ENCODE results near the gene NISCH.

Gene NISCH

DNA sequence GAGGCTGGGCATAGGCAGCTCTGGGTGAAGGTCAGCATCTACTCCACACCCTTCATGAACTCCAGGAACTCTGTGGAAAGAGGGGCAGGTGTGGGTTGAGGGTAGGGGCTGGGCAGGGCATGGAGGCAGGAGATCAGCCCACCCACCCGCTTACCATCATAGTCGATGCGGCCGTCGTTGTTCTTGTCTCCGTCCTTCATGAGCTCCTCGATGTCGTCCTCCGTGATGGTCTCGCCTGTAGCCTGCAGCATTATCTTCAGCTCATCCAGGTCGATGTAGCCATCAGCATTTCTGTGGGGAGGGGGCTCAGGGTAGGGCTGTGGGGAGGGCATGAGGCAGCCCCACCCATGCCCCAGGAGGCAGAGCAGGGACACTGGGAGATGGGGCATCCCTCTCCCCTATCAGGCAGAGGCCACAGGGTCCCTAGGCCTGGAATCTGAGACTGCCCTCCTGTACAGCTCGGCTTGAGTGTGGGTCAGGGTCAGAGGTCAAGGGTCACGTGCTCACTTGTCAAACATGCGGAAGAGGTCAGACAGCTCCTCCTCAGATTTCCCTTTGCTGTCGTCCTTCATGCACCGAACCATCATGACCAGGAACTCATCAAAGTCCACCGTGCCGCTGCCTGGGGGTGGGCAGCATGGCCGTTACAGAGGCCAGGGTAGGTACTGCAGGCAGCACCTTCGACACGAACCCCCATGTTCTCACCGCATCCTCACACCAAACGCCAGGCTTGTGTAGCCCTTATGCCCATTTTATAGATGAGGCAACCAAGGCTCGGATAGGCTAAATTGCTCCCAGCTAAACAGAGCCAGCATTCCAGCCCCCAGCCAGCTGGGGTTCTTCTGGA is 3.9 kb upstream of the NISCH start:
- H3K4me2 ChIP-seq (ENCODE audit: insufficient read depth, low read length, poor library complexity, severe bottlenecking), result no peak overlapping the region
- H3K27me3 ChIP-seq (ENCODE audit: control insufficient read depth in 3 of 3, insufficient read depth in 3 of 3, low read depth in 1 of 3, low read length in 3 of 3), result peaks cover 0 to 11% (median 0%) of the 10 kb centered on the region in 3 experiments
- peak overlapping the region; percentile 26 for H3K23ac ChIP-seq (ENCODE audit: low read depth, low read length, poor library complexity)
- peak overlapping the region; percentile 44 for H3K18ac ChIP-seq (ENCODE audit: low read length)
- H3K9ac ChIP-seq (ENCODE audit: low read depth, low read length, poor library complexity), result peak overlapping the region; percentile 51
- H3K36me3 ChIP-seq (replicated peaks in 1 of 2; ENCODE audit: control insufficient read depth in 2 of 2, insufficient read depth in 2 of 2, low read length in 2 of 2), result no peaks in the 10 kb centered on the region
- H2BK15ac ChIP-seq (ENCODE audit: low read length), result peak overlapping the region; percentile 53
- peaks cover 3% of the 10 kb centered on the region for H3K79me1 ChIP-seq (ENCODE audit: low read depth, low read length)
- peak overlapping the region; percentile 7 for H4K8ac ChIP-seq (ENCODE audit: low read depth, low read length)
- no peak overlapping the region for H2BK120ac ChIP-seq (ENCODE audit: low read depth, low read length)
- peak overlapping the region; percentile 90 for H2AK5ac ChIP-seq (ENCODE audit: low read depth, low read length)
- H3K9me3 ChIP-seq (replicated peaks in 1 of 2; ENCODE audit: control insufficient read depth in 2 of 2, insufficient read depth in 1 of 2, low read depth in 1 of 2, low read length in 2 of 2), result no peaks in the 10 kb centered on the region
- no peak overlapping the region for H3K27ac ChIP-seq (replicated peaks; ENCODE audit: low read length)
- no CpG with 5 or more reads among the region's 24 CpGs for WGBS, 2 donors (ENCODE audit: extremely low coverage in 2 of 2, insufficient read length in 2 of 2, insufficient replicate concordance in 1 of 2)
- no peak overlapping the region for H3K14ac ChIP-seq (ENCODE audit: low read length)
- DNase-seq (ENCODE audit: low spot score), result no peak
- no peak overlapping the region for H3K4me3 ChIP-seq (ENCODE audit: low read length in 2 of 2)
- no peak overlapping the region for H2AFZ ChIP-seq (ENCODE audit: low read length)
- peaks cover 34 to 37% of the 10 kb centered on the region in 2 donors for H3K4me1 ChIP-seq (ENCODE audit: control insufficient read depth in 2 of 2, insufficient read depth in 1 of 2, low read depth in 1 of 2, low read length in 2 of 2)
- no peak overlapping the region for H2BK5ac ChIP-seq (ENCODE audit: low read length)
- no peak overlapping the region for H2BK12ac ChIP-seq (ENCODE audit: low read length)
- H3K4ac ChIP-seq (ENCODE audit: low read length), result no peak overlapping the region
- no peak overlapping the region for H4K91ac ChIP-seq (ENCODE audit: low read depth, low read length, poor library complexity)

DNA sequence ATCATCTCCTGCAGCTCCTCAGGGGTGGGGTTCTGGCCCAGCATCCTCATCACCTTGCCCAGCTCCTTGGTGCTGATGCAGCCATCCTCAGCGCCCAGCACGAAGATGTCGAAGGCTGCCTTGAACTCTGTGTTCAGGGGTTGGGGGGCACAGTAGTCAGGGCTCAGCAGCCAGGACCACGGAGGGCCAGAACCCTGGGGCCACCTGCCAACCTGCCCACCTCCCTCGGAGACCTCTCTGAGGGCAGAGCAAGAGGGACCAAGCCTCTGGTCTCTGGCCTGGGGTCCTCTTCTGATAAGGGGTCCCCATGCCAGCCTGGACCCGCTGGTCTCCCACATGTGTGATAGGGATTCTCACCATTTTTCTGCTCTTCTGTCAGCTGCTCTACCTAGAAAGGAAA is 3.3 kb upstream of the NISCH start:
- Histone ChIP-seq H2BK15ac (ENCODE audit: low read length) (peak overlapping the region; percentile 33), H3K4me3 (ENCODE audit: low read length in 2 of 2) (no peak overlapping the region), H3K14ac (ENCODE audit: low read length) (peak overlapping the region; percentile 15), H3K79me1 (ENCODE audit: low read depth, low read length) (peaks cover 6% of the 10 kb centered on the region), H3K9me3 (replicated peaks in 1 of 2; ENCODE audit: control insufficient read depth in 2 of 2, insufficient read depth in 1 of 2, low read depth in 1 of 2, low read length in 2 of 2) (no peaks in the 10 kb centered on the region), H3K4me1 (ENCODE audit: control insufficient read depth in 2 of 2, insufficient read depth in 1 of 2, low read depth in 1 of 2, low read length in 2 of 2) (peaks cover 38 to 40% of the 10 kb centered on the region in 2 donors), H2BK120ac (ENCODE audit: low read depth, low read length) (no peak overlapping the region), H3K9ac (ENCODE audit: low read depth, low read length, poor library complexity) (no peak overlapping the region), H2BK12ac (ENCODE audit: low read length) (peak overlapping the region; percentile 64), H2BK5ac (ENCODE audit: low read length) (no peak overlapping the region), H3K4me2 (ENCODE audit: insufficient read depth, low read length, poor library complexity, severe bottlenecking) (no peak overlapping the region), H3K27ac (replicated peaks; ENCODE audit: low read length) (no peak overlapping the region), H4K8ac (ENCODE audit: low read depth, low read length) (peak overlapping the region; percentile 67), H3K23ac (ENCODE audit: low read depth, low read length, poor library complexity) (peak overlapping the region; percentile 14), H3K4ac (ENCODE audit: low read length) (no peak overlapping the region), H4K91ac (ENCODE audit: low read depth, low read length, poor library complexity) (no peak overlapping the region), H3K36me3 (replicated peaks in 1 of 2; ENCODE audit: control insufficient read depth in 2 of 2, insufficient read depth in 2 of 2, low read length in 2 of 2) (peaks cover 0 to 4% of the 10 kb centered on the region in 2 donors), H2AFZ (ENCODE audit: low read length) (no peak overlapping the region), H3K18ac (ENCODE audit: low read length) (peak overlapping the region; percentile 68), H2AK5ac (ENCODE audit: low read depth, low read length) (peak overlapping the region; percentile 48), H3K27me3 (ENCODE audit: control insufficient read depth in 3 of 3, insufficient read depth in 3 of 3, low read depth in 1 of 3, low read length in 3 of 3) (peaks cover 0 to 8% (median 0%) of the 10 kb centered on the region in 3 experiments)
- no peak for DNase-seq (ENCODE audit: low spot score)
- WGBS, 2 donors (ENCODE audit: extremely low coverage in 2 of 2, insufficient read length in 2 of 2, insufficient replicate concordance in 1 of 2), result no CpG with 5 or more reads among the region's 6 CpGs

GRCh38 chr3:52452570-52453221 is 2.7 kb upstream of the NISCH start:
- H3K79me1 ChIP-seq (ENCODE audit: low read depth, low read length), result peaks cover 11% of the 10 kb centered on the region
- H3K27ac ChIP-seq (replicated peaks; ENCODE audit: low read length), result no peak overlapping the region
- no peak overlapping the region for H2AFZ ChIP-seq (ENCODE audit: low read length)
- H2BK5ac ChIP-seq (ENCODE audit: low read length), result no peak overlapping the region
- peak overlapping the region; percentile 67 for H4K8ac ChIP-seq (ENCODE audit: low read depth, low read length)
- H3K4me1 ChIP-seq (ENCODE audit: control insufficient read depth in 2 of 2, insufficient read depth in 1 of 2, low read depth in 1 of 2, low read length in 2 of 2), result peaks cover 39 to 41% of the 10 kb centered on the region in 2 donors
- H3K4me3 ChIP-seq (ENCODE audit: low read length in 2 of 2), result no peak overlapping the region
- H2BK15ac ChIP-seq (ENCODE audit: low read length), result peak overlapping the region; percentile 33
- no peak overlapping the region for H3K4me2 ChIP-seq (ENCODE audit: insufficient read depth, low read length, poor library complexity, severe bottlenecking)
- peaks cover 4 to 9% of the 10 kb centered on the region in 2 donors for H3K36me3 ChIP-seq (replicated peaks in 1 of 2; ENCODE audit: control insufficient read depth in 2 of 2, insufficient read depth in 2 of 2, low read length in 2 of 2)
- no peaks in the 10 kb centered on the region for H3K9me3 ChIP-seq (replicated peaks in 1 of 2; ENCODE audit: control insufficient read depth in 2 of 2, insufficient read depth in 1 of 2, low read depth in 1 of 2, low read length in 2 of 2)
- no peak for DNase-seq (ENCODE audit: low spot score)
- peak overlapping the region; percentile 53 for H2AK5ac ChIP-seq (ENCODE audit: low read depth, low read length)
- H3K14ac ChIP-seq (ENCODE audit: low read length), result no peak overlapping the region
- H3K23ac ChIP-seq (ENCODE audit: low read depth, low read length, poor library complexity), result no peak overlapping the region
- H3K4ac ChIP-seq (ENCODE audit: low read length), result no peak overlapping the region
- H2BK120ac ChIP-seq (ENCODE audit: low read depth, low read length), result no peak overlapping the region
- peak overlapping the region; percentile 41 for H3K18ac ChIP-seq (ENCODE audit: low read length)
- no peak overlapping the region for H4K91ac ChIP-seq (ENCODE audit: low read depth, low read length, poor library complexity)
- WGBS, 2 donors (ENCODE audit: extremely low coverage in 2 of 2, insufficient read length in 2 of 2, insufficient replicate concordance in 1 of 2), result no CpG with 5 or more reads among the region's 11 CpGs
- peak overlapping the region; percentile 66 for H3K9ac ChIP-seq (ENCODE audit: low read depth, low read length, poor library complexity)
- H2BK12ac ChIP-seq (ENCODE audit: low read length), result peak overlapping the region; percentile 82
- peaks cover 0 to 8% (median 0%) of the 10 kb centered on the region in 3 experiments for H3K27me3 ChIP-seq (ENCODE audit: control insufficient read depth in 3 of 3, insufficient read depth in 3 of 3, low read depth in 1 of 3, low read length in 3 of 3)

All from neuronal stem cell (in vitro differentiated cells).